HG02884 (cell line): ENCODE results near the gene ELP2.
"Not testable (repeated sequence)": the region's sequence is repeated elsewhere in the genome, so short reads cannot be mapped to it uniquely, and the experiment has no call there.

Experiments
- ATAC-seq: cut with Tn5 transposase; IDR thresholded peaks from one replicate; pipeline ENCODE4 v1.9.1; 2021; ENCODE audit warnings: mild to moderate bottlenecking, moderate library complexity; ENCODE audit not compliant: unreplicated experiment

ELP2 gene

GRCh38 chr18:36129300-36130038 lies at the start of gene ELP2, which contains the start of gene SLC39A6:
Gene ELP2 (plus strand): TSS chr18:36129899. CDS start chr18:36129934, 35 bp downstream.
Gene SLC39A6 (minus strand): TSS chr18:36129340. CDS start chr18:36127007, 2,333 bp downstream.
- peak; percentile 91 for ATAC-seq

- ATAC-seq, result not testable (repeated sequence)
Observed at GRCh38 chr18:36081118-36081517, 48.6 kb upstream of the ELP2 start.

GRCh38 chr18:36083729-36084128 lies 46.0 kb upstream of the ELP2 start:
- no peak for ATAC-seq

GRCh38 chr18:36085195-36085594 lies 44.5 kb upstream of the ELP2 start:
- no peak for ATAC-seq

- ATAC-seq, result no peak
Observed at GRCh38 chr18:36086186-36086585, 43.5 kb upstream of the ELP2 start.

- no peak for ATAC-seq
Observed at GRCh38 chr18:36088256-36088655, 41.4 kb upstream of the ELP2 start.

- no peak for ATAC-seq
Observed at GRCh38 chr18:36089001-36089400, 40.7 kb upstream of the ELP2 start.

GRCh38 chr18:36092116-36092515 lies 37.6 kb upstream of the ELP2 start:
- ATAC-seq, result not testable (repeated sequence)

- ATAC-seq, result no peak
Observed at GRCh38 chr18:36094431-36094830, 35.3 kb upstream of the ELP2 start.

- ATAC-seq, result no peak
Observed at GRCh38 chr18:36095936-36096519, 33.7 kb upstream of the ELP2 start.

GRCh38 chr18:36096955-36097354 lies 32.7 kb upstream of the ELP2 start:
- no peak for ATAC-seq

- no peak for ATAC-seq
Observed at GRCh38 chr18:36099311-36099710, 30.4 kb upstream of the ELP2 start.

- ATAC-seq, result no peak
Observed at GRCh38 chr18:36101943-36102342, 27.8 kb upstream of the ELP2 start.

GRCh38 chr18:36104749-36105148 lies 24.9 kb upstream of the ELP2 start:
- no peak for ATAC-seq

- ATAC-seq, result no peak
Observed at GRCh38 chr18:36107477-36107876, 22.2 kb upstream of the ELP2 start.

- ATAC-seq, result no peak
Observed at GRCh38 chr18:36108196-36108595, 21.5 kb upstream of the ELP2 start.

GRCh38 chr18:36108601-36109000 lies 21.1 kb upstream of the ELP2 start:
- ATAC-seq, result no peak

GRCh38 chr18:36109737-36110136 lies 20.0 kb upstream of the ELP2 start:
- no peak for ATAC-seq

- no peak for ATAC-seq
Observed at GRCh38 chr18:36112302-36112701, 17.4 kb upstream of the ELP2 start.

- no peak for ATAC-seq
Observed at GRCh38 chr18:36114251-36114650, 15.4 kb upstream of the ELP2 start.

- no peak for ATAC-seq
Observed at GRCh38 chr18:36114738-36115137, 15.0 kb upstream of the ELP2 start.

GRCh38 chr18:36116771-36117170 lies 12.9 kb upstream of the ELP2 start:
- ATAC-seq, result not testable (repeated sequence)
